Cardiac fibroblast (primary cell): ENCODE results near the gene PCDH9.
A peak's percentile ranks its signal among the peaks of the same experiment; 100 is the strongest.

Experiments
- DNase-seq, 2 donors: peaks; one replicate each; pipeline versions ENCODE4 v3.0.0 to v3.0.0-alpha.2; 2010; ENCODE audit warnings: low read depth in 2 of 2
- H3K4me3 ChIP-seq, 2 donors: replicated peaks in 1 of 2; 1 replicate in 1 of 2; 2 replicates in 1 of 2; pipeline ENCODE4 v1.5.1; 2011; ENCODE audit warnings: low read depth in 2 of 2, low read length in 2 of 2, mild to moderate bottlenecking in 2 of 2, moderate library complexity in 1 of 2
- TF ChIP-seq, protein P1 (sequence below): IDR thresholded peaks from one replicate; pipeline ENCODE4 v1.5.1; 2011; ENCODE audit warnings: low read depth, mild to moderate bottlenecking, low read length, inconsistent platforms

The PCDH9 gene

GRCh38 chr13:67008075-67008668 lies 222.0 kb downstream of the PCDH9 start:
- H3K4me3 ChIP-seq: no peak overlapping the region
- DNase-seq: no peak
- TF ChIP-seq, protein P1, sequence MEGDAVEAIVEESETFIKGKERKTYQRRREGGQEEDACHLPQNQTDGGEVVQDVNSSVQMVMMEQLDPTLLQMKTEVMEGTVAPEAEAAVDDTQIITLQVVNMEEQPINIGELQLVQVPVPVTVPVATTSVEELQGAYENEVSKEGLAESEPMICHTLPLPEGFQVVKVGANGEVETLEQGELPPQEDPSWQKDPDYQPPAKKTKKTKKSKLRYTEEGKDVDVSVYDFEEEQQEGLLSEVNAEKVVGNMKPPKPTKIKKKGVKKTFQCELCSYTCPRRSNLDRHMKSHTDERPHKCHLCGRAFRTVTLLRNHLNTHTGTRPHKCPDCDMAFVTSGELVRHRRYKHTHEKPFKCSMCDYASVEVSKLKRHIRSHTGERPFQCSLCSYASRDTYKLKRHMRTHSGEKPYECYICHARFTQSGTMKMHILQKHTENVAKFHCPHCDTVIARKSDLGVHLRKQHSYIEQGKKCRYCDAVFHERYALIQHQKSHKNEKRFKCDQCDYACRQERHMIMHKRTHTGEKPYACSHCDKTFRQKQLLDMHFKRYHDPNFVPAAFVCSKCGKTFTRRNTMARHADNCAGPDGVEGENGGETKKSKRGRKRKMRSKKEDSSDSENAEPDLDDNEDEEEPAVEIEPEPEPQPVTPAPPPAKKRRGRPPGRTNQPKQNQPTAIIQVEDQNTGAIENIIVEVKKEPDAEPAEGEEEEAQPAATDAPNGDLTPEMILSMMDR: no peak

DNA sequence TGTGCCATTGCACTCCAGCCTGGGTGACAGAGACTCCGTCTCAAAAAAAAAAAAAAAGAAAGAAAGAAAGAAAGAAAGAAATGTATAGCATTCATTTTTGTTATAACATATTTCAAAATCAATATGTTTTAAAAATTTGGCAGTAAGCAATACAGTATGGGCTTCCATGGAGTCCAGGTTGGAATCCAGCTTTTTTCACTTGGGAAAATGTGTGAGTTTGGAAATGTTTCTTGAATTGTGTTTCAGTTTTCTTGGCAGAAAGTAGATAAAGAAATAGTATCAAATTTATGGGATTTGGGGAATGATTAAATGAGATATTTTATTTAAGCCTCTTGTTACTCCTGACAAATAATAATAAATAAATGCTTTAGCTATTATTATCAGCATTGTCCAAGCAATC lies 225.6 kb downstream of the PCDH9 start:
- no peak overlapping the region for H3K4me3 ChIP-seq
- TF ChIP-seq, protein P1: no peak
- DNase-seq: no peak

DNA sequence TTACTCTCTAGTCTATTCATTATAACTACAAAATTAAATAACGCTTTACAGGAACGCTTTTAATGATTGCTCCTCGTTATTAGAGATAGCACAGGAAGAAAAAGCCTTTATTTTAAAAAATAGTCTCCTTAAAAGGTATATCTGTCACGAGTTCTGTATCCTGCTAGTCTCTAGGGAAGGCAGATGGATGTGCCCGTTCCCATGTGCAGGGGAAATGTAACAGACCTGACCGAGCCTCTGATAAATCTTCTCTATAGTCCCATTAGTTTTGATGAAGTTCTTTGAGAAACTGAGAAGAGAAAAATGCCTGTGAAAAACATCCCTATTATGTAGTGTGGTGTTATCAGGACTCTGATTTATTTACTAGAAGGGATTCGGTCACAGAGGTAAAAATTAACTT lies 226.4 kb downstream of the PCDH9 start:
- DNase-seq: no peak
- H3K4me3 ChIP-seq: no peak overlapping the region
- TF ChIP-seq, protein P1: no peak

- DNase-seq: no peak
- TF ChIP-seq, protein P1: no peak
- H3K4me3 ChIP-seq: no peak overlapping the region
Measured at GRCh38 chr13:67001363-67001762, 228.8 kb downstream of the PCDH9 start.

DNA sequence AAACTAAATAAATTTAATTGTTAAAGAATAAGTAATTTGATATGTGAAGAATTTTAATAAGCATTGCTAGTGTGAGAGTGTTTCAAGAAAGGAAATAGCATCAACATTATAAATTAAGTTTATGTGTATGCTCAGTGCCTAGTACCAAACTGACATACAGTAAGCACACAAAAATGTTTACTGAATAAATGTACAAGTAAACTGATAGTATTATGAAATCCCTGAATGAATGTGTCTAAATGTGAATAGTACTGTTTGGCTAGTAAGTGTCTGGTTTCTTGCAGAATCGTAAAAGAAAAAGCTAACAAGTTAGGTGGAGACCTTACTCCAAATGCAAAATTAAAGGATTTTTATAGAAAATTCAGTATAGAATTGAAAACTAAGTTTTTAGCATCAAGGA lies 233.6 kb downstream of the PCDH9 start:
- TF ChIP-seq, protein P1: no peak
- DNase-seq: peak in 1 of 2 donors; percentile 31
- no peak overlapping the region for H3K4me3 ChIP-seq

GRCh38 chr13:66995203-66995611 lies 234.9 kb downstream of the PCDH9 start:
- DNase-seq: no peak
- TF ChIP-seq, protein P1: no peak
- no peak overlapping the region for H3K4me3 ChIP-seq
